Esophagus (tissue), 2 donors: ENCODE data around the gene SETD5. TPM values are rescaled to one million over a fixed set of nuclear protein-coding genes. Genes with fewer than 3 reads are reported as not detected.
"Not testable (repeated sequence)": the region's sequence is repeated elsewhere in the genome, so short reads cannot be mapped to it uniquely, and the experiment has no call there.

Experiments used
- H3K27ac ChIP-seq, 2 donors: one replicate each; pipeline ENCODE4 v1.5.1; 2013; ENCODE audit warnings: low read depth in 2 of 2, mild to moderate bottlenecking in 2 of 2, inconsistent platforms in 1 of 2, low read length in 1 of 2, moderate library complexity in 1 of 2
- H3K27me3 ChIP-seq, 2 donors: one replicate each; pipeline ENCODE4 v1.6.1; 2013; ENCODE audit warnings: low read length in 2 of 2, control low read depth in 1 of 2, mild to moderate bottlenecking in 1 of 2; ENCODE audit not compliant: insufficient read depth in 2 of 2, control insufficient read depth in 1 of 2
- H3K36me3 ChIP-seq, 2 donors: one replicate each; pipeline ENCODE4 v1.6.1; 2013; ENCODE audit warnings: low read length in 1 of 2; ENCODE audit not compliant: control insufficient read depth in 2 of 2, insufficient read depth in 2 of 2
- H3K4me1 ChIP-seq, 2 donors: one replicate each; pipeline ENCODE4 v1.6.1; 2013; ENCODE audit warnings: low read length in 1 of 2; ENCODE audit not compliant: control insufficient read depth in 2 of 2, insufficient read depth in 2 of 2
- H3K4me3 ChIP-seq, 2 donors: one replicate each; pipeline ENCODE4 v1.5.1; 2013; ENCODE audit warnings: low read length in 2 of 2, mild to moderate bottlenecking in 2 of 2, low read depth in 1 of 2, moderate library complexity in 1 of 2
- H3K9me3 ChIP-seq, 2 donors: one replicate each; pipeline ENCODE4 v1.6.1; 2013; ENCODE audit warnings: mild to moderate bottlenecking in 2 of 2, low read depth in 1 of 2, low read length in 1 of 2, moderate library complexity in 1 of 2; ENCODE audit not compliant: control insufficient read depth in 2 of 2, insufficient read depth in 1 of 2
- WGBS, 2 donors: extraction: QIAGEN DNeasy Blood & Tissue Kit; methylation state at CpG; one replicate each; pipeline ENCODE4 v1.1.7; 2013; 5-methylcytosine and 5-hydroxymethylcytosine counted together
- polyA plus RNA-seq, 2 donors: library from polyadenylated mRNA; stranded (reverse); fragments of 200-250 nt; gene quantifications; one replicate each; pipeline ENCODE4 v1.2.3, GENCODE V29; 2013
- donor health status: healthy with polysubstance abuse.
- donor health status: Bipolar disorder and iron deficiency.

SETD5 gene
- polyA plus RNA-seq, 2 donors: 17.2 to 25.0 TPM

- 94 to 98% methylated on average over 5 of the region's 5 CpGs for WGBS, 2 donors
- peaks cover 8 to 35% of the 10 kb centered on the region in 2 donors for H3K36me3 ChIP-seq
- no peak overlapping the region for H3K27ac ChIP-seq
- H3K4me3 ChIP-seq: no peak overlapping the region
- no peaks in the 10 kb centered on the region for H3K9me3 ChIP-seq
- no peaks in the 10 kb centered on the region for H3K4me1 ChIP-seq
- no peaks in the 10 kb centered on the region for H3K27me3 ChIP-seq
These were observed 79.5 kb downstream of the SETD5 start for GRCh38 chr3:9476935-9477334.

DNA sequence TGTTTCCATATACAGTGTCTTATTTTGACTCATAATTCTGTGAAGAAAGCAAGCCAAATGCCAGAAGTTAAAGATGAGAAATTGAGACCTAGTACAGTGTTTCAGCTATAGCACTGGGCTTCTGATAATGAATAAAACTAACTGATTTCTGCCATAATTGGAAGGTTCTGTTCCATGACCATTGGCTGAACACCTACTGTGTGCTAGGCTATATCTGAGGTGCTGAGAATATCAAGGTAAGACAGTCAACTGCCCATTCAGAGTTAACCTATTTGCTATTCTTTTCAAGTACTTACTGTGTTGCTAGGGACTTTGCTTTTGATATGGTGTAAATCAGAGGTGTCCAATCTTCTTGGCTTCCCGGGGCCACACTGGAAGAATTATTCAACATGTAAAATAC, 82.8 kb downstream of the SETD5 start:
- Histone ChIP-seq H3K4me3 (no peak overlapping the region), H3K27ac (no peak overlapping the region), H3K9me3 (no peaks in the 10 kb centered on the region), H3K27me3 (no peaks in the 10 kb centered on the region), H3K4me1 (no peaks in the 10 kb centered on the region), H3K36me3 (peaks cover 3 to 22% of the 10 kb centered on the region in 2 donors)
- WGBS, 2 donors: 100% methylated on average over 1 of the region's 1 CpG

- no peaks in the 10 kb centered on the region for H3K4me1 ChIP-seq
- H3K36me3 ChIP-seq: no peaks in the 10 kb centered on the region
- no peak overlapping the region for H3K27ac ChIP-seq
- no peaks in the 10 kb centered on the region for H3K9me3 ChIP-seq
- H3K4me3 ChIP-seq: no peak overlapping the region
- H3K27me3 ChIP-seq: no peaks in the 10 kb centered on the region
- 96 to 98% methylated on average over 1 of the region's 1 CpG for WGBS, 2 donors
These were observed 87.8 kb downstream of the SETD5 start for GRCh38 chr3:9485248-9485647.

DNA sequence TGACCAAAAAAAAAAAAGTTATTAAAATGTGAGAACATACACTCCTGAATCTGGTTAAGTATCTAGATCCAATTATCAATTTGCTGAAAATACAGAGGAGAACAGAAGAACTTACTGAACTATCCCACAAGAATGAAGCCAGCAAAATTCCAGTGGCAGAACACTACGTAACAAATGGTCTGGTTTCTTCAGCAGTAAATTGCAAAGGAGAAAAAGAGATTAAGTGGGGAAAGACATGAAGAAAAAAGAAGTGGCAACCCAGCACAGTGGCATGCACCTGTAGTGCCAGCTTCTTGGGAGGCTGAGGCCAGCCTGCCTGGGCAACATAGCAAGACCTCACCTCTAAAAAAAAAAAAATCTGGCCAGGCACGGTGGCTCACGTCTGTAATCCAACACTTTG, 94.1 kb downstream of the SETD5 start:
- Histone ChIP-seq H3K36me3 (no peaks in the 10 kb centered on the region), H3K27me3 (no peaks in the 10 kb centered on the region), H3K9me3 (no peaks in the 10 kb centered on the region), H3K4me1 (no peaks in the 10 kb centered on the region), H3K27ac (no peak overlapping the region), H3K4me3 (no peak overlapping the region)
- WGBS, 2 donors: 61 to 69% methylated on average over 3 of the region's 3 CpGs

GRCh38 chr3:9494036-9494435, 96.6 kb downstream of the SETD5 start:
- not testable (repeated sequence) for H3K4me1 ChIP-seq, H3K4me3 ChIP-seq, H3K27ac ChIP-seq, H3K27me3 ChIP-seq, H3K36me3 ChIP-seq, H3K9me3 ChIP-seq
- WGBS, 2 donors: 90 to 96% methylated on average over 15 of the region's 15 CpGs

DNA sequence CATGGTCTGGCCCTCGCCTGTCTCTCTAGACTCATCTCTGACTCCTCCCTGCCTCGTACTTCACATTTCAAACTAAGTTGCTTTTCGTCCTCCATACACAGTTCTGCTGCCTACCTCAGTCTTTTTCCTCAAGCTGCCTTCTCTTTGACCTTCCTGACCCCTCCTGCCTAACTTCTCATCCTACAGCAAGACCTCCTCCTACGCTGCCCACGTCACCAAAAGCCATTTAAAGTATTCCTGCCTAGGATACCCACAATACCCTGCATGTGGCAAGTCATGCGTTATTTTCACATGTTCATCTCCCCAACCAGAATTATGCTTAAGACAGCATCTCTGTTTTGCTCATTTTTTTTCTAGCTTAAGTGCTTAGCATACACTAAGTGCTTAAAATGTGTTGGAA, 99.5 kb downstream of the SETD5 start:
- Histone ChIP-seq H3K4me3 (no peak overlapping the region), H3K27me3 (peaks cover 0 to 3% of the 10 kb centered on the region in 2 donors)
- WGBS, 2 donors: 76 to 86% methylated on average over 6 of the region's 6 CpGs

GRCh38 chr3:9497821-9498565, 100.6 kb downstream of the SETD5 start:
- Histone ChIP-seq H3K36me3 (no peaks in the 10 kb centered on the region), H3K27me3 (peaks cover 0 to 3% of the 10 kb centered on the region in 2 donors), H3K4me3 (no peak overlapping the region), H3K27ac (no peak overlapping the region), H3K4me1 (peaks cover 0 to 9% of the 10 kb centered on the region in 2 donors), H3K9me3 (no peaks in the 10 kb centered on the region)
- WGBS, 2 donors: 70 to 78% methylated on average over 8 of the region's 8 CpGs

More for the DNA sequence above, 99.5 kb downstream of the SETD5 start:
- H3K27ac ChIP-seq: no peak overlapping the region
- H3K9me3 ChIP-seq: no peaks in the 10 kb centered on the region
- H3K36me3 ChIP-seq: no peaks in the 10 kb centered on the region
- peaks cover 0 to 9% of the 10 kb centered on the region in 2 donors for H3K4me1 ChIP-seq

- no peak overlapping the region for H3K27ac ChIP-seq
- 82 to 85% methylated on average over 6 of the region's 6 CpGs for WGBS, 2 donors
These were observed 101.4 kb downstream of the SETD5 start for GRCh38 chr3:9498781-9499180.

GRCh38 chr3:9499455-9500107, 102.2 kb downstream of the SETD5 start:
- Histone ChIP-seq H3K4me1 (peaks cover 0 to 9% of the 10 kb centered on the region in 2 donors), H3K4me3 (no peak overlapping the region), H3K36me3 (no peaks in the 10 kb centered on the region), H3K27ac (no peak overlapping the region), H3K27me3 (peaks cover 0 to 3% of the 10 kb centered on the region in 2 donors), H3K9me3 (no peaks in the 10 kb centered on the region)
- 31 to 34% methylated on average over 16 to 19 of the region's 19 CpGs for WGBS, 2 donors

More at GRCh38 chr3:9498781-9499180, 101.4 kb downstream of the SETD5 start:
- Histone ChIP-seq H3K36me3 (no peaks in the 10 kb centered on the region), H3K27me3 (peaks cover 0 to 3% of the 10 kb centered on the region in 2 donors), H3K9me3 (no peaks in the 10 kb centered on the region), H3K4me3 (no peak overlapping the region), H3K4me1 (peaks cover 0 to 9% of the 10 kb centered on the region in 2 donors)
